Thoracic aorta (tissue), 2 donors: ENCODE measurements around the gene ASIP. TPM values are rescaled to one million over a fixed set of nuclear protein-coding genes. Genes with fewer than 3 reads are reported as not detected.
"Not testable (repeated sequence)": the region's sequence is repeated elsewhere in the genome, so short reads cannot be mapped to it uniquely, and the experiment has no call there.

Experiments used
- ATAC-seq: fragments of 150-250 bp; one replicate; pipeline ENCODE4 v1.8.0; 2017; ENCODE audit warnings: low read depth; ENCODE audit not compliant: insufficient number of reproducible peaks, low FRiP score
- DNase-seq: peaks from one replicate; pipeline ENCODE4 v3.0.0-alpha.2; 2020; ENCODE audit warnings: low spot score
- H3K27ac ChIP-seq, 2 donors: fragments of 200-600 bp; sonication (generic); 1 replicate in 1 of 2; 2 replicates in 1 of 2; pipeline ENCODE4 v1.5.1; 2016; ENCODE audit warnings: mild to moderate bottlenecking in 2 of 2, moderate library complexity in 2 of 2
- H3K27me3 ChIP-seq: fragments of 200-600 bp; sonication (generic); replicated peaks from 2 replicates; pipeline ENCODE4 v1.6.0; 2016; ENCODE audit warnings: mild to moderate bottlenecking; ENCODE audit not compliant: insufficient read depth
- H3K36me3 ChIP-seq: fragments of 200-600 bp; sonication (generic); one replicate; pipeline ENCODE4 v1.5.1; 2016
- H3K4me1 ChIP-seq, 2 donors: fragments of 200-600 bp; sonication (generic); 1 replicate in 1 of 2; 2 replicates in 1 of 2; pipeline versions ENCODE4 v1.5.1 to v1.6.0; 2016; ENCODE audit warnings: low read depth in 2 of 2, mild to moderate bottlenecking in 1 of 2; ENCODE audit not compliant: control insufficient read depth in 1 of 2
- H3K4me3 ChIP-seq: fragments of 200-600 bp; sonication (generic); 2 replicates; pipeline ENCODE4 v1.5.1; 2016; ENCODE audit warnings: mild to moderate bottlenecking
- H3K9me3 ChIP-seq: fragments of 200-600 bp; sonication (generic); 2 replicates; pipeline ENCODE4 v1.5.1; 2016
- total RNA-seq, 2 donors: library from RNA; depleted of rRNA; stranded (reverse); fragments of >200 nt; gene quantifications; one replicate each; pipeline versions ENCODE4 v1.1.0 to v1.2.3, GENCODE V29; 2016
- TF ChIP-seq, protein P1 (sequence below): fragments of 200-600 bp; sonication (generic); IDR thresholded peaks from one replicate; pipeline ENCODE4 v1.5.1; 2019; ENCODE audit warnings: antibody characterized with exemption

Gene ASIP, protein sequence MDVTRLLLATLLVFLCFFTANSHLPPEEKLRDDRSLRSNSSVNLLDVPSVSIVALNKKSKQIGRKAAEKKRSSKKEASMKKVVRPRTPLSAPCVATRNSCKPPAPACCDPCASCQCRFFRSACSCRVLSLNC
- not detected for total RNA-seq

DNA sequence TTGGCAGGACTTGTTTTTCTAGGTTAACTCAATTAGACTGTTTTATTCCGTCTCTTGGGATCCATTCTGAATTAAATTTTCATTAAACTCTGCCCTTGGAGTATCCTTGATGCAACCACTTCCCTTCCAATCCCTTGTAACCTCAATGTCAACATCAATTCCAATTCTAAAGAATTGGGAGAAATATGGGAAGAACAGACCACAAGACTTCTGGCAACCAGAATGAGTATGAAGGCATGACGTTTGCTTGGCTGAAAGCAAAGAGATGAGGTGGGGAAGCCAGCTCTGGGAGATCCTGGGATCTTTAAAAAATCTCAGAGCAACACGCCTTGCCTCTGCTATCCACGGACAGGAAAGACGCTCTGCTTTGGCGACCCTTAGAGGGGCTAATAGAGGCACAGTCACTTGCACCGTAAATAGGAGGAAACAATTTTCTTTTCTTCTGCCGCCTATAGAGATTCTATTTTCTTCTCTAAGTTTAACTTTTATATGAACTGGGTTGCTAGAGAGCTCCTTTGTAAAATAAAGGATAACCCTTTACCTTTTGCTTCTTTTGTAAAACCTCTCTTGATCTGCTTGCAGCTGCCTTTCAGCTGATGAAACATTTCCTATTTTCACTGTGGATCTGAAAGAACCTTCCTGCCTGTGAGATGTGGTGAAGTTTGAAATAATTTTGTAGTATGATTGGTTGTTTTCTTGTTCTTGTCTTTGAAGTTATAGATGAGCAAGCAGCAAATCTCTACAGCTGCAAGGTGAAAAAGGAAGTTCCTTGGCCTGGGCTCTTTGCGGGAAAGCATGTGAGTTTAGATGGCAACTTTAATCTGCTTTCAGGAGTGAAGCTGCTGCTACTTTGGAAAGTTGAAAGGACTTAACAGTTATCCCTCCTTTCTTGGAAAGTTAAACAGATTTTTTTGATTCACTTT, at the start of gene ASIP:
Gene ASIP (plus strand): TSS at position 731 of the 923 bp plus-strand sequence. CDS start 18,952 bp downstream, outside the sequence.
- no peak for ATAC-seq

DNA sequence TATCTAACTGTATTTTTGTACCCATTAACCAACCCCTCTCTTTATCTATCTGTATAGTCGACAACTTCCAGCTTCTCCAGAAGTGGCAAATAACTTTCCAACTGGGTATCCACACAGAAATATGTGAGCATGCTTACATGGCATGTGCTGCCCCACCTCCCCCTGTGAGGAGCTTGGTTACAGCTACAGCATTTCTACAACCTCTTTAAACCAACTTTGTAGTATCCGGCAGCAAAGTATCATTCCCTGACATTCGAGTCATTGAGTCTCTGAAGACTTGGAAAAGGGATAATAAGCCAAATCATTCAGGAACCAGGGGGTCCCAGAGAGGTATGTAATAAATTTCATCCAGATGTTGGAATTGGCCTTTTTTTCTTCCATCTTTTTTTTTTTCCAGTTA, 48.2 kb upstream of the ASIP start:
- H3K27me3 ChIP-seq, result no peaks in the 10 kb centered on the region
- TF ChIP-seq, protein P1, sequence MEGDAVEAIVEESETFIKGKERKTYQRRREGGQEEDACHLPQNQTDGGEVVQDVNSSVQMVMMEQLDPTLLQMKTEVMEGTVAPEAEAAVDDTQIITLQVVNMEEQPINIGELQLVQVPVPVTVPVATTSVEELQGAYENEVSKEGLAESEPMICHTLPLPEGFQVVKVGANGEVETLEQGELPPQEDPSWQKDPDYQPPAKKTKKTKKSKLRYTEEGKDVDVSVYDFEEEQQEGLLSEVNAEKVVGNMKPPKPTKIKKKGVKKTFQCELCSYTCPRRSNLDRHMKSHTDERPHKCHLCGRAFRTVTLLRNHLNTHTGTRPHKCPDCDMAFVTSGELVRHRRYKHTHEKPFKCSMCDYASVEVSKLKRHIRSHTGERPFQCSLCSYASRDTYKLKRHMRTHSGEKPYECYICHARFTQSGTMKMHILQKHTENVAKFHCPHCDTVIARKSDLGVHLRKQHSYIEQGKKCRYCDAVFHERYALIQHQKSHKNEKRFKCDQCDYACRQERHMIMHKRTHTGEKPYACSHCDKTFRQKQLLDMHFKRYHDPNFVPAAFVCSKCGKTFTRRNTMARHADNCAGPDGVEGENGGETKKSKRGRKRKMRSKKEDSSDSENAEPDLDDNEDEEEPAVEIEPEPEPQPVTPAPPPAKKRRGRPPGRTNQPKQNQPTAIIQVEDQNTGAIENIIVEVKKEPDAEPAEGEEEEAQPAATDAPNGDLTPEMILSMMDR, result no peak
- DNase-seq (no peak), ATAC-seq (no peak)
- H3K4me3 ChIP-seq, result no peak overlapping the region
- no peak overlapping the region for H3K27ac ChIP-seq
- H3K36me3 ChIP-seq, result no peaks in the 10 kb centered on the region
- no peaks in the 10 kb centered on the region for H3K9me3 ChIP-seq
- no peaks in the 10 kb centered on the region for H3K4me1 ChIP-seq

More for the DNA sequence above, at the start of gene ASIP:
- no peak within 1 kb of the TSS for H3K4me3 ChIP-seq
- peaks cover 8% of the 10 kb centered on the region for H3K9me3 ChIP-seq
- no peaks in the 10 kb centered on the region for H3K36me3 ChIP-seq
- H3K4me1 ChIP-seq, result no peaks in the 10 kb centered on the region
- no peak within 1 kb of the TSS for H3K27ac ChIP-seq
- TF ChIP-seq, protein P1, result no peak
- no peak for DNase-seq
- H3K27me3 ChIP-seq, result no peaks in the 10 kb centered on the region

DNA sequence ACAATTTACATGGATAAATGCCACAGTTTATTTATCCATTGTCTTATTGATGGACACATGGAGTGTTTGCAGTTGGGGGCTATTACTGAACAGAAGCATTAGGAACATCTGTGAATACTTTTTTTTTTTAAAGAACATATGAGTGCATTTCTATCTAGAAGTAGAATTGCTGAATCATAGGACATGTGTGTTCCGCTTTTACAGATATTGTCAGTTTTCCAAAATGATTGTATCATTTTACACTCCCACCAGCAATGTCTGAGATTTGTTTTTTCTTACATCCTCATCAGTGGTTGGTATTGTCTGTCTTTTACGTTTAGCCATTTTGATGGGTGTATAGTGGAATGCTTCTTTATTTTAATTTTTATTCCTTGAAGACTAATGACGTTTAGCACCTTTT, 42.0 kb upstream of the ASIP start:
- Histone ChIP-seq H3K27me3 (no peaks in the 10 kb centered on the region), H3K9me3 (peaks cover 6% of the 10 kb centered on the region), H3K4me1 (no peaks in the 10 kb centered on the region), H3K36me3 (no peaks in the 10 kb centered on the region), H3K4me3 (no peak overlapping the region), H3K27ac (no peak overlapping the region)
- TF ChIP-seq, protein P1, result no peak
- no peak for DNase-seq
- ATAC-seq, result no peak

DNA sequence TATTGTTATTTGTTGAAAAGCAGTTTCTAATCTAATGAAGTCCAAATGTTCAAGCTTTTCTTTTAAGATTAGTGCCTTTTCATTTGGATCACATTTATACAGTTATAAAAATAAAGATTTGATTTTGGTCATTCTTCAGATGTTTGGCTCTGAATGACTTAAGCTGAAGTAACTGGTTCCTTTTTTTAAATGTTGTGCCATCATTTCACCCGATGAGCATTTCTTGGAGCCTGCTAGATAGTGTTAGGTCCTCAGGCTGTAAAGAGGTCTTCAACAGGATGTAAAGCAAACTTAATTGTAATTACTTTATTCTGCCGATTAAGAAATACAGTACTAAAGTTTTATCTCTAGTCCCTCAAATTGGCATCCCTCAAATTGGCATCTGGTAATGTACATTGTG, 41.2 kb upstream of the ASIP start:
- no peak overlapping the region for H3K4me3 ChIP-seq
- no peak for DNase-seq
- peaks cover 6% of the 10 kb centered on the region for H3K9me3 ChIP-seq
- TF ChIP-seq, protein P1, result no peak
- no peaks in the 10 kb centered on the region for H3K4me1 ChIP-seq
- H3K36me3 ChIP-seq, result no peaks in the 10 kb centered on the region
- no peak for ATAC-seq
- no peaks in the 10 kb centered on the region for H3K27me3 ChIP-seq
- H3K27ac ChIP-seq, result no peak overlapping the region

DNA sequence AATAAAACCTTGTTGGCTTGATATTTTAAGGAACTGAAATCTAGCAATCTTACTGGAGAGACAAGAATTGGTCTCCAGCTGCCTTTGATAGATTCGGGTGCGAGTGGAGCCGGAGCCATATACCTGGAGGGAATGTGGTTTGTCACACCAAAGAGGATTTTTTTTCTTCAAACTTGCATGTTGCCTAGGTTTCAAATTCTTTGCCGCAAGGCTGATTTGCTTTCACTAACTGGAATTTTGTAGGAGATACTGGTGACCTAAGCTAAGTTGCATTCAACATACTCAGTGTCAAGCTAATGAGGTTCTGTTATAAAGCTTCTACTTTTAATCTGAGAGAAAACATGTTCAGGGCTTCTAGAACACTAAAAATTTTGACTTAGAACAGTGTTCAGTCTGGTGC, 39.7 kb upstream of the ASIP start:
- H3K4me1 ChIP-seq, result no peaks in the 10 kb centered on the region
- ATAC-seq (no peak), DNase-seq (no peak)
- H3K4me3 ChIP-seq, result no peak overlapping the region
- no peaks in the 10 kb centered on the region for H3K27me3 ChIP-seq
- peaks cover 6% of the 10 kb centered on the region for H3K9me3 ChIP-seq
- H3K27ac ChIP-seq, result no peak overlapping the region
- no peaks in the 10 kb centered on the region for H3K36me3 ChIP-seq
- TF ChIP-seq, protein P1, result no peak

DNA sequence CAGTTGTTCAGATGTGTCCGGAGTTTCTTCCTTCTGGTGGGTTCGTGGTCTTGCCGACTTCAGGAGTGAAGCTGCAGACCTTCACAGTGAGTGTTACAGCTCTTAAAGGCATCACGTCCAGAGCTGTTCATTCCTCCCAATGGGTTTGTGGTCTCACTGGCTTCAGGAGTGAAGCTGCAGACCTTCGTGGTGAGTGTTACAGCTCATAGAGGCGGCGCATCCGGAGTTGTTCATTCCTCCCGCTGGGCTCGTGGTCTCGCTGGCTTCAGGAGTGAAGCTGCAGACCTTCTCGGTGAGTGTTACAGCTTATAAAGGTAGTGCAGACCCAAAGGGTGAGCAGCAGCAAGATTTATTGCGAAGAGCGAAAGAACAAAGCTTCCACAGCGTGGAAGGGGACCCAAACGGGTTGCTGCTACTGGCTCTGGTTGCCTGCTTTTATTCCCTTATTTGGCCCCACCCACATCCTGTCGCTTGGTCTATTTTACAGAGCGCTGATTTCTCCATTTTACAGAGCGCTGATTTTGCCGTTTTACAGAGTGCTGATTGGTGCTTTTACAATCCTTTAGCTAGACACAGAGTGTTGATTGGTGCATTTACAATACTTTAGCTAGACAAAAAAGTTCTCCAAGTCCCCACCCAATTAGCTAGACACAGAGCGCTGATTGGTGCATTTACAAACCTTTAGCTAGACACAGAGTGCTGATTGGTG, 35.9 kb upstream of the ASIP start:
- H3K27ac ChIP-seq, H3K9me3 ChIP-seq, H3K4me1 ChIP-seq, H3K27me3 ChIP-seq, H3K36me3 ChIP-seq, ATAC-seq, H3K4me3 ChIP-seq, DNase-seq: not testable (repeated sequence)
